Hematopoietic multipotent progenitor cell treated with erythropoietin and hydrocortisone succinate and interleukin-3 and kit ligand, for 6 days (in vitro differentiated cells): ENCODE measurements around the gene ARMH4.

Source experiments
- DNase-seq: peaks from one replicate; pipeline ENCODE4 v3.0.0-alpha.2; 2015

Gene ARMH4

GRCh38 chr14:58026219-58026618 lies 125.8 kb downstream of the ARMH4 start:
- DNase-seq: no peak

- DNase-seq: no peak
Measured at GRCh38 chr14:58014778-58015177, 137.2 kb downstream of the ARMH4 start.

- no peak for DNase-seq
Measured at GRCh38 chr14:58002618-58003017, 149.4 kb downstream of the ARMH4 start.

GRCh38 chr14:57999979-58000378 lies 152.0 kb downstream of the ARMH4 start:
- DNase-seq: no peak

GRCh38 chr14:57999471-57999870 lies 152.5 kb downstream of the ARMH4 start:
- DNase-seq: no peak

GRCh38 chr14:57998766-57999165 lies 153.2 kb downstream of the ARMH4 start:
- DNase-seq: no peak

GRCh38 chr14:57991353-57991752 lies 160.7 kb downstream of the ARMH4 start:
- no peak for DNase-seq

- no peak for DNase-seq
Measured at GRCh38 chr14:57988445-57988844, 163.6 kb downstream of the ARMH4 start.

- DNase-seq: no peak
Measured at GRCh38 chr14:57987596-57988300, 164.3 kb downstream of the ARMH4 start.

- no peak for DNase-seq
Measured at GRCh38 chr14:57987051-57987450, 165.0 kb downstream of the ARMH4 start.

GRCh38 chr14:57982804-57983634 lies 169.0 kb downstream of the ARMH4 start:
- no peak for DNase-seq

- no peak for DNase-seq
Measured at GRCh38 chr14:57981817-57982560, 170.0 kb downstream of the ARMH4 start.

GRCh38 chr14:57979376-57980048 lies 172.5 kb downstream of the ARMH4 start:
- no peak for DNase-seq

- DNase-seq: no peak
Measured at GRCh38 chr14:57976701-57977100, 175.3 kb downstream of the ARMH4 start.

GRCh38 chr14:57974896-57975295 lies 177.1 kb downstream of the ARMH4 start:
- no peak for DNase-seq

GRCh38 chr14:57970594-57970993 lies 181.4 kb downstream of the ARMH4 start:
- DNase-seq: no peak

- DNase-seq: no peak
Measured at GRCh38 chr14:57970175-57970574, 181.8 kb downstream of the ARMH4 start.

- DNase-seq: no peak
Measured at GRCh38 chr14:57963071-57963470, 188.9 kb downstream of the ARMH4 start.

- no peak for DNase-seq
Measured at GRCh38 chr14:57962325-57963035, 189.5 kb downstream of the ARMH4 start.

GRCh38 chr14:57961786-57962060 lies 190.3 kb downstream of the ARMH4 start:
- DNase-seq: no peak

- no peak for DNase-seq
Measured at GRCh38 chr14:57960946-57961785, 190.8 kb downstream of the ARMH4 start.

GRCh38 chr14:57957441-57957840 lies 194.6 kb downstream of the ARMH4 start:
- DNase-seq: no peak
